Erythroblast (primary cell): ENCODE results near the gene CEP43.

Experiments used
- GATA1 ChIP-seq: IDR thresholded peaks from 2 replicates; pipeline ENCODE4 v1.6.1; 2011; ENCODE audit warnings: low read depth, mild to moderate bottlenecking, control low read depth, low read length, moderate library complexity
- POLR2A ChIP-seq: IDR thresholded peaks from 2 replicates; pipeline ENCODE4 v1.6.1; 2011; ENCODE audit warnings: mild to moderate bottlenecking, low read length

DNA sequence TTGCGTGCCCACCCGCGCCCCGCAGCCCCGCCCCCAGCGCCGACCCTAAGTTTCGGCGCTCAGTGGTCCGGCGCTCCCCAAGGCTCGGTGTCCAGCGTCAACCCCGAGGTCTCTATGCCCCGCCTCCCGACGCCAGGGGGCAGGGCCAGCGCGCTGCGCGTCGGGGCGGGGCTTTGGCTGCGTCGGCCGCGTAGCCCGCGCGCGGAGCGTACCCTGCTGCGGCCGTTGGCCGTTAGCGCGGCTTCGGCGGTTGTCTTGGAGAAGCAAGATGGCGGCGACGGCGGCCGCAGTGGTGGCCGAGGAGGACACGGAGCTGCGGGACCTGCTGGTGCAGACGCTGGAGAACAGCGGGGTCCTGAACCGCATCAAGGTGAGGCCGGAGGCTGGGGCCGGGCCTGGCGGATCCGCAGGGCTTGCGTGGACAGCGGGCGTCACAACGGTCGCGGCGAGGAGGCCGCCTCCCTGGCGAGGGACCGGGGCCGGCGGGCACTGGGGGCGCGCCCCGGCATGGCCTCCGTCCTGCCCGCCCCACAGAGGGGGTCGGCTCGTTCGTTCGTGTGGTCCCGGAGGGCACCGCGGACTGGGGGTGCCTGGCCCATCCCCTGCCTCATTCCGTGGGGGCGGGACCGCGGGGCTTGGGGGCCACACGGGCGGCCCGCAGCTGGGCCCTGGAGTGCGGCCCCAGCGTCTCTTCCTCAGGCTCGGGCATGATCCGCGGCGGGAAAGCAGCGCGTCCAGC, at the start of gene CEP43:
- peak; percentile 83 for TF ChIP-seq POLR2A
- no peak for TF ChIP-seq GATA1
